ENCODE measurements around the gene ARHGAP35. TPM values are rescaled to one million over a fixed set of nuclear protein-coding genes. Genes with fewer than 3 reads are reported as not detected.

ARHGAP35 gene
- total RNA-seq, 1 experiment from 2014 or later, result 20.3 TPM

- no peak for DNase-seq (ENCODE audit: low read depth)
These were observed 41.6 kb downstream of the ARHGAP35 start for GRCh38 chr19:46902402-46902766.

- DNase-seq (ENCODE audit: low read depth), result no peak
These were observed 42.7 kb downstream of the ARHGAP35 start for GRCh38 chr19:46903458-46903857.

GRCh38 chr19:46904114-46905060 lies 43.6 kb downstream of the ARHGAP35 start:
- DNase-seq (ENCODE audit: low read depth), result no peak

GRCh38 chr19:46906221-46906620 lies 45.4 kb downstream of the ARHGAP35 start:
- no peak for DNase-seq (ENCODE audit: low read depth)

- no peak for DNase-seq (ENCODE audit: low read depth)
These were observed 47.1 kb downstream of the ARHGAP35 start for GRCh38 chr19:46907880-46908279.

- no peak for DNase-seq (ENCODE audit: low read depth)
These were observed 48.6 kb downstream of the ARHGAP35 start for GRCh38 chr19:46909356-46909755.

Other genes starting within 250 kb of the ARHGAP35 start
- 0.12 and 0.34 TPM in 2 replicates for gene PTGIR, start 235.9 kb upstream of the ARHGAP35 start, total RNA-seq (2014; rRNA removed; shearing (Covaris generic))
- gene GNG8, start 224.8 kb upstream of the ARHGAP35 start, total RNA-seq (2014; rRNA removed; shearing (Covaris generic)), result not detected in 2 replicates
- 0.30 and 0.91 TPM in 2 replicates for gene DACT3, start 199.8 kb upstream of the ARHGAP35 start, total RNA-seq (2014; rRNA removed; shearing (Covaris generic))
- 15.3 and 22.9 TPM in 2 replicates for gene PRKD2, start 143.9 kb upstream of the ARHGAP35 start, total RNA-seq (2014; rRNA removed; shearing (Covaris generic))
- gene FKRP, start 114.9 kb upstream of the ARHGAP35 start, total RNA-seq (2014; rRNA removed; shearing (Covaris generic)), result 20.0 and 23.1 TPM in 2 replicates
- gene STRN4, start 114.5 kb upstream of the ARHGAP35 start, total RNA-seq (2014; rRNA removed; shearing (Covaris generic)), result 67.1 and 106 TPM in 2 replicates
- gene SLC1A5, start 72.4 kb upstream of the ARHGAP35 start, total RNA-seq (2014; rRNA removed; shearing (Covaris generic)), result 117 and 141 TPM in 2 replicates
- gene AP2S1, start 10.2 kb upstream of the ARHGAP35 start, total RNA-seq (2014; rRNA removed; shearing (Covaris generic)), result 280 and 304 TPM in 2 replicates
- 0.27 TPM in 1 of 2 replicates, not detected in the other for gene NPAS1, start 158.8 kb downstream of the ARHGAP35 start, total RNA-seq (2014; rRNA removed; shearing (Covaris generic))
- 46.5 and 55.0 TPM in 2 replicates for gene TMEM160, start 187.6 kb downstream of the ARHGAP35 start, total RNA-seq (2014; rRNA removed; shearing (Covaris generic))

All from Daoy (cell line).